GM12891 (cell line): ENCODE measurements around the gene CDC42EP4.

Source experiments
- POLR2A ChIP-seq: IDR thresholded peaks from 2 replicates; pipeline ENCODE4 v1.6.1; 2011; ENCODE audit warnings: low read depth, low read length, control low read depth
- POLR2AphosphoS5 ChIP-seq: IDR thresholded peaks from 2 replicates; pipeline ENCODE4 v1.6.1; 2011; ENCODE audit warnings: low read depth, low read length, control low read depth
- POU2F2 ChIP-seq: IDR thresholded peaks from 2 replicates; pipeline ENCODE4 v1.6.1; 2011; ENCODE audit warnings: low read depth, mild to moderate bottlenecking, control low read depth, low read length, moderate library complexity
- TAF1 ChIP-seq: IDR thresholded peaks from 2 replicates; pipeline ENCODE4 v1.6.1; 2011; ENCODE audit warnings: low read depth, low read length, control low read depth

GRCh38 chr17:73267648-73268537, 43.9 kb downstream of the CDC42EP4 start:
- TF ChIP-seq TAF1 (no peak), POLR2A (no peak), POLR2AphosphoS5 (no peak), POU2F2 (no peak)
